ENCODE results near the gene FLYWCH1. TPM values are rescaled to one million over a fixed set of nuclear protein-coding genes. Genes with fewer than 3 reads are reported as not detected.

The FLYWCH1 gene
- polyA plus RNA-seq, 1 experiment = 25.4 TPM

- H3K27me3 ChIP-seq (ENCODE audit: control insufficient read depth, insufficient read depth, low read length) = peaks cover 5% of the 10 kb centered on the region; the same call in 1 of the 2 replicates
- TF ChIP-seq CTCF (IDR thresholded peaks at IDR 0.05; ENCODE audit: insufficient read depth, low read depth, low read length) = no peak
- H3K36me3 ChIP-seq (ENCODE audit: control insufficient read depth, insufficient read depth, low read length) = no peaks in the 10 kb centered on the region; the same call in 1 of the 2 replicates
- no peak overlapping the region for H3K4me3 ChIP-seq (ENCODE audit: low read depth, low read length)
- CTCF ChIA-PET = interaction anchor here (1.5 kb wide), 1 partner anchor 11 kb away, joined by 8 read pairs; no protein-coding TSS in a partner anchor
- DNase-seq (ENCODE audit: low read depth) = no peak
- POLR2A ChIA-PET = no interaction called here
These were observed 59.6 kb downstream of the FLYWCH1 start for GRCh38 chr16:2971134-2971984.

- Histone ChIP-seq H3K4me3 (ENCODE audit: low read depth, low read length) (no peak overlapping the region), H3K27me3 (ENCODE audit: control insufficient read depth, insufficient read depth, low read length) (0 out of 2 replicates have a peak, but pooled peaks cover 2% of the 10 kb centered on the region), H3K36me3 (ENCODE audit: control insufficient read depth, insufficient read depth, low read length) (no peaks in the 10 kb centered on the region; the same call in 1 of the 2 replicates)
- TF ChIP-seq CTCF (IDR thresholded peaks at IDR 0.05; ENCODE audit: insufficient read depth, low read depth, low read length) = no peak
- ChIA-PET CTCF (interaction anchor here (1.0 to 1.5 kb wide), 2 partner anchors 8 to 10 kb away, joined by 3 to 8 read pairs; partner anchors contain the start of gene PKMYT1), POLR2A (interaction anchor here (0.6 kb wide), 1 partner anchor 48 kb away, joined by 3 read pairs; the partner anchor contains the start of gene TNFRSF12A)
- DNase-seq (ENCODE audit: low read depth) = no peak
These were observed 60.5 kb downstream of the FLYWCH1 start for GRCh38 chr16:2971985-2972784.

GRCh38 chr16:2973093-2973492 is 61.4 kb downstream of the FLYWCH1 start:
- TF ChIP-seq CTCF (IDR thresholded peaks at IDR 0.05; ENCODE audit: insufficient read depth, low read depth, low read length) = no peak
- POLR2A ChIA-PET = no interaction called here

GRCh38 chr16:2973605-2974318 is 62.0 kb downstream of the FLYWCH1 start:
- H3K4me3 ChIP-seq (ENCODE audit: low read depth, low read length) = no peak overlapping the region
- no peak for DNase-seq (ENCODE audit: low read depth)
- CTCF ChIA-PET = interaction anchor here (1.0 to 1.1 kb wide), 2 partner anchors 12 to 58 kb away, joined by 3 to 5 read pairs; no protein-coding TSS in a partner anchor
- H3K36me3 ChIP-seq (ENCODE audit: control insufficient read depth, insufficient read depth, low read length) = no peaks in the 10 kb centered on the region; the same call in 1 of the 2 replicates
- POLR2A ChIA-PET = no interaction called here
- H3K27me3 ChIP-seq (ENCODE audit: control insufficient read depth, insufficient read depth, low read length) = no peaks in the 10 kb centered on the region
- no peak for TF ChIP-seq CTCF (IDR thresholded peaks at IDR 0.05; ENCODE audit: insufficient read depth, low read depth, low read length)

More at GRCh38 chr16:2973093-2973492, 61.4 kb downstream of the FLYWCH1 start:
- CTCF ChIA-PET = interaction anchor here (1.0 kb wide), 1 partner anchor 11 kb away, joined by 5 read pairs; no protein-coding TSS in a partner anchor
- Histone ChIP-seq H3K27me3 (ENCODE audit: control insufficient read depth, insufficient read depth, low read length) (no peaks in the 10 kb centered on the region), H3K36me3 (ENCODE audit: control insufficient read depth, insufficient read depth, low read length) (no peaks in the 10 kb centered on the region; the same call in 1 of the 2 replicates), H3K4me3 (ENCODE audit: low read depth, low read length) (no peak overlapping the region)
- no peak for DNase-seq (ENCODE audit: low read depth)

Measured in BJ (cell line).